AG04450 (cell line): ENCODE measurements around the gene GNAI1. TPM values are rescaled to one million over a fixed set of nuclear protein-coding genes. Genes with fewer than 3 reads are reported as not detected.

Experiments
- CTCF ChIA-PET: fragments of 300-600, 350-600 bp; formaldehyde crosslinking; extraction: SDS; loops from one replicate; lab custom pipeline; 2022; ENCODE audit warnings: antibody characterized with exemption, inconsistent platforms; lab: Charles Lee
- POLR2A ChIA-PET: fragments of 350-600 bp; formaldehyde crosslinking; extraction: SDS; loops from one replicate; lab custom pipeline; 2021; ENCODE audit warnings: antibody characterized with exemption, inconsistent platforms; lab: Yijun Ruan, JAX
- DNase-seq: peaks from one replicate; pipeline ENCODE4 v3.0.0-alpha.2; 2011; ENCODE audit warnings: low read depth, low spot score
- H3K27ac ChIP-seq: one replicate; pipeline ENCODE4 v1.5.1; 2012; ENCODE audit warnings: low read depth, low read length, control low read depth
- H3K27me3 ChIP-seq: one replicate; pipeline ENCODE4 v1.6.0; 2012; ENCODE audit warnings: low read length; ENCODE audit not compliant: control insufficient read depth, insufficient read depth
- H3K4me3 ChIP-seq: 2 replicates; pipeline ENCODE4 v1.5.1; 2011; ENCODE audit warnings: mild to moderate bottlenecking, low read depth, low read length, control low read depth
- H3K9me3 ChIP-seq: 2 replicates; pipeline ENCODE4 v1.5.1; 2012; ENCODE audit warnings: low read length; ENCODE audit not compliant: control insufficient read depth, insufficient read depth
- polyA plus RNA-seq: library from polyadenylated mRNA; depleted of rRNA; stranded (reverse); fragments of >200 nt; gene quantifications from 2 replicates; pipeline ENCODE4 v1.2.3, GENCODE V29; 2011
- TF ChIP-seq, protein P1 (sequence below): IDR thresholded peaks from 2 replicates; pipeline ENCODE4 v1.5.1; 2011; ENCODE audit warnings: low read depth, low read length, control low read depth, inconsistent platforms

Gene GNAI1
- polyA plus RNA-seq, 1 experiment = 56.2 TPM

GRCh38 chr7:80181411-80181810, 46.8 kb downstream of the GNAI1 start:
- no peak overlapping the region for H3K4me3 ChIP-seq
- ChIA-PET POLR2A (no interaction called here), CTCF (interaction anchor here (0.5 kb wide), 1 partner anchor 25 kb away, joined by 3 read pairs; no protein-coding TSS in a partner anchor)
- no peak overlapping the region for H3K27ac ChIP-seq
- no peaks in the 10 kb centered on the region for H3K27me3 ChIP-seq
- no peaks in the 10 kb centered on the region for H3K9me3 ChIP-seq
- TF ChIP-seq, protein P1, sequence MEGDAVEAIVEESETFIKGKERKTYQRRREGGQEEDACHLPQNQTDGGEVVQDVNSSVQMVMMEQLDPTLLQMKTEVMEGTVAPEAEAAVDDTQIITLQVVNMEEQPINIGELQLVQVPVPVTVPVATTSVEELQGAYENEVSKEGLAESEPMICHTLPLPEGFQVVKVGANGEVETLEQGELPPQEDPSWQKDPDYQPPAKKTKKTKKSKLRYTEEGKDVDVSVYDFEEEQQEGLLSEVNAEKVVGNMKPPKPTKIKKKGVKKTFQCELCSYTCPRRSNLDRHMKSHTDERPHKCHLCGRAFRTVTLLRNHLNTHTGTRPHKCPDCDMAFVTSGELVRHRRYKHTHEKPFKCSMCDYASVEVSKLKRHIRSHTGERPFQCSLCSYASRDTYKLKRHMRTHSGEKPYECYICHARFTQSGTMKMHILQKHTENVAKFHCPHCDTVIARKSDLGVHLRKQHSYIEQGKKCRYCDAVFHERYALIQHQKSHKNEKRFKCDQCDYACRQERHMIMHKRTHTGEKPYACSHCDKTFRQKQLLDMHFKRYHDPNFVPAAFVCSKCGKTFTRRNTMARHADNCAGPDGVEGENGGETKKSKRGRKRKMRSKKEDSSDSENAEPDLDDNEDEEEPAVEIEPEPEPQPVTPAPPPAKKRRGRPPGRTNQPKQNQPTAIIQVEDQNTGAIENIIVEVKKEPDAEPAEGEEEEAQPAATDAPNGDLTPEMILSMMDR = no peak
- DNase-seq = no peak

DNA sequence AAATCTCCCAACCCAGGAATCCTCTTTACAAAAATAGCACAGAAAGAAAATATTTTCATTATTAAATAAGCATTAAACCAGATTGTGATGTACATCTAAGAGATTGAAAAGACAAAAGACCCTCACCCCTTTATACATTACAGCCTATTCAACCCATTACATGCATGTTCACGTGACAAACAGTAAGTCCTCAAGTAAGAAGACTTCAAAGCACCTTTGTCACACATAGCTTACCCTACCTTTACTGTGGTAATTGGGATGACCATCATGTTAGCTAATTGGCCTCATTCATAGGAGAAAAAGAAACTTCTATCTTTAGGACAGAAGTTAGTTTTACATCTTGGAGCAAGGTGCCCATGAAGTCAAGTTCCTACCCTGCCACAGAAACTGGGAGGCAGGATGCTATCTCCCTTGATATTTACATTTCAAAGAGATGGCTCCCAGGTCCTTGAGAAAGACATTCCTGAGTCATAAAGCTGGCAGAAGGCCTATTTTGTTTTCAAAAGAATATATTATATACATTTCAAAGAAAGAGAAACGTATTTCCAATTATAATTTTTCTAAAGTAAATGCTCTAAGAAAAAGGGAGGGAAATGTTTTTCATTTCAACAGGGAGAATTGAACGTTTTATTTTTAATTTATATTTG, 48.1 kb downstream of the GNAI1 start:
- TF ChIP-seq, protein P1 = no peak
- Histone ChIP-seq H3K27ac (no peak overlapping the region), H3K9me3 (no peaks in the 10 kb centered on the region), H3K4me3 (no peak overlapping the region), H3K27me3 (no peaks in the 10 kb centered on the region)
- no peak for DNase-seq
- CTCF ChIA-PET = no interaction called here
- POLR2A ChIA-PET = no interaction called here

DNA sequence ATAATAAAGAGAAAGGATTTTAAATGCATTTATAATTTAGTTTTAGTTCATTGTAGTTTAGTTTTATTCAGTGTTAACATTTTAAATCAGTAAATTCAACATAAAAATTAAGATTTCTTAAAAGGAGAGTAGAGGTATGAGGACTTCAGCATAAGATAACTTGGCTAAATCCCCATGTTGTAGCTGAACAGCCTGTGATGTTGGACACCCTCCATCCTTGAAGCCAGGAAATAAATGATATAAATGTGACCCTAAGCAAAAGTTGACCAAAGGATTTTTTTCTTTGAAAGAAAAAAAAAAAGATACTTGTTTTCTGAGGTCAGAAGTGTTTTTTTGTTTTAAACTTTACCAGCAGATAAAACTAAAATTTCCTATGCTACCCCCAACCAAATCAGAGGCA, 48.7 kb downstream of the GNAI1 start:
- ChIA-PET CTCF (no interaction called here), POLR2A (no interaction called here)
- no peaks in the 10 kb centered on the region for H3K9me3 ChIP-seq
- TF ChIP-seq, protein P1 = no peak
- H3K27ac ChIP-seq = no peak overlapping the region
- DNase-seq = no peak
- no peaks in the 10 kb centered on the region for H3K27me3 ChIP-seq
- H3K4me3 ChIP-seq = no peak overlapping the region

DNA sequence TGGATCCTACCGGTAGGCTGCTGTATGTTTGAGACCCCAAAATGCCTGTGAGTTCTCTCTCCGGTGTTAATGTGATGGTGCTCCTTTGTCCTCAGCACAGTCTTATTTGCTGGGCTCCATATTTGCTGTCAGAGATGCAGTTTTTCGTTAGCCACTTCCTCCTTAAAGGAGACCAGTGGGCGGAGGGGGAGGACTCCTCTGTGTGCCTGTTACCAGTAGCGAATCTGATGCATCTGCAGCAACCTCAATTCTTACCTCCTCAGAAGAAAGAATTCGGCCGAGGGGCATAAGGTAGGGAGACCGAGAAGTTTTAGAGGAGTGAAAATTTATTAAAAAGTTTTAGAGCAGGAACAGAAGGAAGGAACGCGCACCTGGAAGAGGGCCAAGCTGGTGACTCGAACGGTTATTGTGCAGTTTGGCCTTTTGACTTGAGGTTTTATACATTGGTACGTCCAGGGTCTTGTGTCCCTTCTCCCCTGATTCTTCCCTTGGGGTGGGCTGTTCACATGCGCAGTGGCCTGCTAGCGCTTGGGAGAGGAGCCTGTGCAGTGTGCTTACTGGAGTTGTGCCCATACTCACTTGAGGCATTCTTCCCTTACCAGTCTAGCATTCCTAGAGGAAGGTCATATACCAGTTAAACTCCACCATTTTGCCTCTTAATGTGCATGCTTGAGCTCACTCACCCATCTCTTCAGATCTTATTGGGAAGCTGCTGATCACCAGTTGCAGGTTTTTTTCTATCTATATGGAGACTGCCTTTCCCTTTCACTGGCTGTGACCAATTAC, 49.5 kb downstream of the GNAI1 start:
- ChIA-PET POLR2A (no interaction called here), CTCF (no interaction called here)
- Histone ChIP-seq H3K9me3 (no peaks in the 10 kb centered on the region), H3K27me3 (no peaks in the 10 kb centered on the region), H3K27ac (no peak overlapping the region), H3K4me3 (no peak overlapping the region)
- TF ChIP-seq, protein P1 = no peak
- DNase-seq = no peak

DNA sequence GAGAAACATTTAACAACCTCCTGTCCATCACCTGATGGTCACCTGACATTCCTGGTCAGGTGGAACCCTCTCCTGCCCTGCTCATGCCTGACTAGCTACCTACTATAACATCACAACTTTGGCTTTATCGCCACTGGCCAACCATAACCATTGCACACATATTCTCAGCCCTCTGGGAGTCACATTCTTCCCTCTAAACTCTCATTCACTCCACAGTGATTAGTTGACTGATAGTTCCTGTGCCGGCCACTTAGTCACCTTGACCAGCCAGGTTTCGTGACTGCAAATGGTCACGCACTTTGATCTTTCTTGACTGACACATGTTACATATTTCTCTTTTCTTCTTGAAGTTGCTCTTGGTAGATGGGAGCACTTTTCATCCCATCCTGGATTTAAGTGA, 50.1 kb downstream of the GNAI1 start:
- Histone ChIP-seq H3K27me3 (no peaks in the 10 kb centered on the region), H3K4me3 (no peak overlapping the region), H3K9me3 (no peaks in the 10 kb centered on the region), H3K27ac (no peak overlapping the region)
- no peak for DNase-seq
- CTCF ChIA-PET = no interaction called here
- POLR2A ChIA-PET = no interaction called here
- TF ChIP-seq, protein P1 = no peak
